ENCODE measurements around the gene CCNL2. TPM values are rescaled to one million over a fixed set of nuclear protein-coding genes. Genes with fewer than 3 reads are reported as not detected.
A peak's percentile ranks its signal among the peaks of the same experiment; 100 is the strongest.
"Not testable (repeated sequence)": the region's sequence is repeated elsewhere in the genome, so short reads cannot be mapped to it uniquely, and the experiment has no call there.

The CCNL2 gene
- total and polyA plus RNA-seq, 9 donors: 71.1 to 245 (median 196) TPM

- DNase-seq: peak; percentile 91 to 97 (median 93)
- Histone ChIP-seq H3K36me3 (no peaks in the 10 kb centered on the region), H3K9me3 (no peaks in the 10 kb centered on the region), H3K4me1 (ENCODE audit: insufficient read depth) (peaks cover 11% of the 10 kb centered on the region), H3K4me3 (peak within 1 kb of the TSS; percentile 93), H3K27me3 (no peaks in the 10 kb centered on the region), H3K27ac (peak within 1 kb of the TSS; percentile 35 to 77)
- WGBS, 3 donors: 0 to 1% (median 1%) methylated on average over 83 to 98 of the region's 98 CpGs
- TF ChIP-seq POLR2A (IDR thresholded peaks at IDR 0.05): peak; percentile 70
- no peak for TF ChIP-seq EP300 (IDR thresholded peaks at IDR 0.05)
- intact Hi-C loops (cut with DNase I): no loop called here
These were observed 7.9 kb upstream of the CCNL2 start, which contains the start of gene MRPL20 for GRCh38 chr1:1406821-1407635. Gene MRPL20 (minus strand): TSS chr1:1407293. CDS start chr1:1407217, 76 bp downstream.

GRCh38 chr1:1406101-1406820 is 7.1 kb upstream of the CCNL2 start:
- WGBS, 3 donors: 32 to 40% (median 34%) methylated on average over 42 to 43 of the region's 43 CpGs
- peaks cover 11% of the 10 kb centered on the region for H3K4me1 ChIP-seq (ENCODE audit: insufficient read depth)

GRCh38 chr1:1403653-1404052 is 4.5 kb upstream of the CCNL2 start:
- intact Hi-C loops (cut with DNase I): no loop called here
- no peaks in the 10 kb centered on the region for H3K9me3 ChIP-seq
- no peak overlapping the region for H3K4me3 ChIP-seq
- DNase-seq: no peak
- 74 to 82% (median 76%) methylated on average over 7 of the region's 7 CpGs for WGBS, 3 donors
- no peaks in the 10 kb centered on the region for H3K27me3 ChIP-seq
- H3K4me1 ChIP-seq (ENCODE audit: insufficient read depth): peaks cover 17% of the 10 kb centered on the region
- no peaks in the 10 kb centered on the region for H3K36me3 ChIP-seq
- no peak overlapping the region for H3K27ac ChIP-seq
- no peak for TF ChIP-seq EP300 (IDR thresholded peaks at IDR 0.05)
- TF ChIP-seq POLR2A (IDR thresholded peaks at IDR 0.05): no peak
- no peak for TF ChIP-seq CTCF (IDR thresholded peaks at IDR 0.05)

More at GRCh38 chr1:1406101-1406820, 7.1 kb upstream of the CCNL2 start:
- no peak for DNase-seq
- Histone ChIP-seq H3K27ac (peak overlapping the region; percentile 35 to 77), H3K27me3 (no peaks in the 10 kb centered on the region), H3K36me3 (no peaks in the 10 kb centered on the region), H3K4me3 (peak overlapping the region; percentile 93), H3K9me3 (no peaks in the 10 kb centered on the region)
- intact Hi-C loops (cut with DNase I): no loop called here
- TF ChIP-seq POLR2A (IDR thresholded peaks at IDR 0.05) (no peak), EP300 (IDR thresholded peaks at IDR 0.05) (no peak), CTCF (IDR thresholded peaks at IDR 0.05) (no peak)

GRCh38 chr1:1402901-1403392 is 3.8 kb upstream of the CCNL2 start:
- H3K27me3 ChIP-seq; H3K36me3 ChIP-seq; DNase-seq; H3K4me3 ChIP-seq; intact Hi-C loops (cut with DNase I); H3K9me3 ChIP-seq; H3K27ac ChIP-seq: not testable (repeated sequence)
- H3K4me1 ChIP-seq (ENCODE audit: insufficient read depth): peaks cover 18% of the 10 kb centered on the region
- WGBS, 3 donors: 72 to 80% (median 75%) methylated on average over 9 of the region's 9 CpGs

GRCh38 chr1:1402072-1402900 is 3.2 kb upstream of the CCNL2 start:
- Histone ChIP-seq H3K4me1 (ENCODE audit: insufficient read depth) (peaks cover 16% of the 10 kb centered on the region), H3K27ac (no peak overlapping the region), H3K9me3 (no peaks in the 10 kb centered on the region), H3K36me3 (no peaks in the 10 kb centered on the region), H3K4me3 (no peak overlapping the region), H3K27me3 (no peaks in the 10 kb centered on the region)
- WGBS, 3 donors: 63 to 64% (median 64%) methylated on average over 20 of the region's 20 CpGs
- no peak for TF ChIP-seq CTCF (IDR thresholded peaks at IDR 0.05)
- no peak for TF ChIP-seq POLR2A (IDR thresholded peaks at IDR 0.05)
- TF ChIP-seq EP300 (IDR thresholded peaks at IDR 0.05): no peak
- DNase-seq: no peak
- intact Hi-C loops (cut with DNase I): no loop called here

Measured in ovary (tissue), 9 donors.